Gastroesophageal sphincter (tissue), 4 donors: ENCODE measurements around the gene CIAO3. TPM values are rescaled to one million over a fixed set of nuclear protein-coding genes. Genes with fewer than 3 reads are reported as not detected.

Source experiments
- ATAC-seq: fragments of 150-250 bp; one replicate; pipeline ENCODE4 v1.9.1; 2016; ENCODE audit warnings: mild to moderate bottlenecking, moderate library complexity
- H3K27ac ChIP-seq, 4 donors: fragments of 200-600 bp; sonication (generic) in 3 of 4; 1 replicate in 3 of 4; 2 replicates in 1 of 4; pipeline ENCODE4 v1.5.1; 2016 to 2019
- H3K27me3 ChIP-seq: fragments of 200-600 bp; sonication (generic); one replicate; pipeline ENCODE4 v1.5.1; 2019
- H3K36me3 ChIP-seq, 2 donors: fragments of 200-600 bp; sonication (generic); one replicate each; pipeline ENCODE4 v1.5.1; 2019; ENCODE audit warnings: control low read depth in 1 of 2
- H3K4me1 ChIP-seq, 3 donors: fragments of 200-600 bp; sonication (generic); 1 replicate in 2 of 3; 2 replicates in 1 of 3; pipeline ENCODE4 v1.5.1; 2016 to 2019; ENCODE audit warnings: control low read depth in 2 of 3
- H3K4me3 ChIP-seq, 2 donors: fragments of 200-600 bp; sonication (generic); one replicate each; pipeline ENCODE4 v1.5.1; 2019; ENCODE audit warnings: mild to moderate bottlenecking in 1 of 2, moderate library complexity in 1 of 2
- H3K9me3 ChIP-seq, 3 donors: fragments of 200-600 bp; sonication (generic); one replicate each; pipeline ENCODE4 v1.5.1; 2017 to 2019; ENCODE audit warnings: control low read depth in 2 of 3
- CTCF ChIP-seq, 4 experiments: fragments of 200-600 bp in 2 of 4; fragments of 450-650 bp in 2 of 4; sonication (generic) in 1 of 4; IDR thresholded peaks; one replicate each; pipeline ENCODE4 v1.5.1; 2017 to 2019; ENCODE audit warnings: antibody characterized with exemption in 4 of 4, mild to moderate bottlenecking in 2 of 4, moderate library complexity in 2 of 4
- EP300 ChIP-seq: sonication (generic); formaldehyde crosslinking; IDR thresholded peaks from one replicate; pipeline ENCODE4 v1.6.1; 2017; ENCODE audit warnings: antibody characterized with exemption, mild to moderate bottlenecking
- POLR2A ChIP-seq, 2 donors: fragments of 450-650 bp; IDR thresholded peaks; one replicate each; pipeline ENCODE4 v1.6.1; 2017; ENCODE audit warnings: antibody characterized with exemption in 2 of 2, mild to moderate bottlenecking in 2 of 2, moderate library complexity in 1 of 2
- POLR2AphosphoS5 ChIP-seq: sonication (generic); formaldehyde crosslinking; IDR thresholded peaks from one replicate; pipeline ENCODE4 v1.6.1; 2017; ENCODE audit warnings: antibody characterized with exemption
- WGBS, 2 donors: methylation state at CpG; one replicate each; pipeline ENCODE4 v1.1.5; 2018; ENCODE audit warnings: low coverage in 1 of 2; 5-methylcytosine and 5-hydroxymethylcytosine counted together
- total RNA-seq, 4 donors: library from RNA; depleted of rRNA; stranded (reverse); fragments of >200 nt; gene quantifications; one replicate each; pipeline ENCODE4 v1.1.0, GENCODE V29; 2016

The CIAO3 gene
- total RNA-seq, 4 donors from 2014 or later = 18.5 to 46.7 (median 25.6) TPM

GRCh38 chr16:703406-703805 is 37.4 kb downstream of the CIAO3 start:
- Histone ChIP-seq H3K4me3 (no peak overlapping the region), H3K36me3 (no peaks in the 10 kb centered on the region), H3K9me3 (no peaks in the 10 kb centered on the region), H3K27me3 (peaks cover 100% of the 10 kb centered on the region), H3K27ac (no peak overlapping the region), H3K4me1 (peaks cover 0 to 32% (median 7%) of the 10 kb centered on the region in 3 donors)
- no peak for TF ChIP-seq POLR2A (IDR thresholded peaks at IDR 0.05)
- no peak for TF ChIP-seq EP300
- no peak for TF ChIP-seq POLR2AphosphoS5
- TF ChIP-seq CTCF (IDR thresholded peaks at IDR 0.05) = no peak
- WGBS, 2 donors = 100% methylated on average over 1 of the region's 12 CpGs; no CpG with 5 or more reads in 1 of the 2 donors
- no peak for ATAC-seq

- Histone ChIP-seq H3K9me3 (no peaks in the 10 kb centered on the region), H3K36me3 (no peaks in the 10 kb centered on the region), H3K27me3 (peaks cover 100% of the 10 kb centered on the region), H3K4me3 (no peak overlapping the region), H3K27ac (no peak overlapping the region), H3K4me1 (peaks cover 0 to 32% (median 7%) of the 10 kb centered on the region in 3 donors)
- TF ChIP-seq EP300 = no peak
- TF ChIP-seq POLR2A (IDR thresholded peaks at IDR 0.05) = no peak
- no peak for TF ChIP-seq POLR2AphosphoS5
- TF ChIP-seq CTCF (IDR thresholded peaks at IDR 0.05) = no peak
- WGBS, 2 donors = 84 to 88% methylated on average over 6 to 11 of the region's 19 CpGs
- no peak for ATAC-seq
Measured at GRCh38 chr16:702341-702740, 38.5 kb downstream of the CIAO3 start.

- no CpG with 5 or more reads among the region's 76 CpGs for WGBS, 2 donors
- Histone ChIP-seq H3K9me3 (no peaks in the 10 kb centered on the region), H3K36me3 (no peaks in the 10 kb centered on the region), H3K4me1 (peaks cover 0 to 24% (median 3%) of the 10 kb centered on the region in 3 donors), H3K27me3 (peaks cover 100% of the 10 kb centered on the region), H3K27ac (no peak overlapping the region), H3K4me3 (no peak overlapping the region)
- ATAC-seq = peak; percentile 67
- no peak for TF ChIP-seq POLR2A (IDR thresholded peaks at IDR 0.05)
- TF ChIP-seq EP300 = no peak
Measured at GRCh38 chr16:700684-701584, 39.9 kb downstream of the CIAO3 start.

- no peak overlapping the region for H3K27ac ChIP-seq
- H3K4me1 ChIP-seq = peaks cover 0 to 32% (median 14%) of the 10 kb centered on the region in 3 donors
- TF ChIP-seq POLR2A (IDR thresholded peaks at IDR 0.05) (no peak), EP300 (no peak), POLR2AphosphoS5 (no peak), CTCF (IDR thresholded peaks at IDR 0.05) (no peak)
- H3K36me3 ChIP-seq = no peaks in the 10 kb centered on the region
- no peaks in the 10 kb centered on the region for H3K9me3 ChIP-seq
- ATAC-seq = no peak
- whole genome bisulfite sequencing, 2 donors = 56% methylated on average over 9 of the region's 19 CpGs; no CpG with 5 or more reads in 1 of the 2 donors
- H3K4me3 ChIP-seq = no peak overlapping the region
- H3K27me3 ChIP-seq = peaks cover 100% of the 10 kb centered on the region
Measured at GRCh38 chr16:698911-699671, 41.7 kb downstream of the CIAO3 start.

GRCh38 chr16:695355-696089 is 45.3 kb downstream of the CIAO3 start:
- Histone ChIP-seq H3K9me3 (no peaks in the 10 kb centered on the region), H3K27ac (no peak overlapping the region), H3K27me3 (peaks cover 89% of the 10 kb centered on the region), H3K4me1 (peaks cover 0 to 40% (median 13%) of the 10 kb centered on the region in 3 donors), H3K4me3 (peak overlapping the region in 1 of 2 donors; percentile 29), H3K36me3 (no peaks in the 10 kb centered on the region)
- no peak for TF ChIP-seq CTCF (IDR thresholded peaks at IDR 0.05)
- TF ChIP-seq POLR2A (IDR thresholded peaks at IDR 0.05) = no peak
- no peak for TF ChIP-seq POLR2AphosphoS5
- TF ChIP-seq EP300 = no peak
- no CpG with 5 or more reads among the region's 71 CpGs for WGBS, 2 donors
- no peak for ATAC-seq
